ENCODE measurements around the gene TIMP2. TPM values are rescaled to one million over a fixed set of nuclear protein-coding genes. Genes with fewer than 3 reads are reported as not detected.

The TIMP2 gene
- total RNA-seq, 3 donors from 2014 or later, result 72.0 to 344 (median 112) TPM

GRCh38 chr17:78819806-78820792 lies 105.1 kb downstream of the TIMP2 start:
- H3K27ac ChIP-seq, result peak overlapping the region in 1 of 2 donors; percentile 65
- intact Hi-C loops (cut with DNase I; ENCODE audit: low total_unique reads), result no loop called here
- TF ChIP-seq CTCF (IDR thresholded peaks at IDR 0.05) (no peak), POLR2AphosphoS5 (IDR thresholded peaks at IDR 0.05) (no peak), POLR2A (IDR thresholded peaks at IDR 0.05) (no peak)

GRCh38 chr17:78819402-78819801 lies 105.8 kb downstream of the TIMP2 start:
- Histone ChIP-seq H3K4me3 (no peak overlapping the region), H3K27ac (peak overlapping the region; percentile 43 to 65), H3K4me1 (no peaks in the 10 kb centered on the region), H3K36me3 (peaks cover 5% of the 10 kb centered on the region), H3K9me3 (no peaks in the 10 kb centered on the region), H3K27me3 (no peaks in the 10 kb centered on the region)
- intact Hi-C loops (cut with DNase I; ENCODE audit: low total_unique reads), result no loop called here
- DNase-seq (ENCODE audit: low spot score in 2 of 2), result no peak
- no peak for TF ChIP-seq POLR2A (IDR thresholded peaks at IDR 0.05)
- no peak for TF ChIP-seq POLR2AphosphoS5 (IDR thresholded peaks at IDR 0.05)
- TF ChIP-seq CTCF (IDR thresholded peaks at IDR 0.05), result no peak

More at GRCh38 chr17:78819806-78820792, 105.1 kb downstream of the TIMP2 start:
- Histone ChIP-seq H3K4me3 (no peak overlapping the region), H3K4me1 (no peaks in the 10 kb centered on the region), H3K9me3 (no peaks in the 10 kb centered on the region), H3K36me3 (peaks cover 5% of the 10 kb centered on the region), H3K27me3 (no peaks in the 10 kb centered on the region)
- no peak for DNase-seq (ENCODE audit: low spot score in 2 of 2)

DNA sequence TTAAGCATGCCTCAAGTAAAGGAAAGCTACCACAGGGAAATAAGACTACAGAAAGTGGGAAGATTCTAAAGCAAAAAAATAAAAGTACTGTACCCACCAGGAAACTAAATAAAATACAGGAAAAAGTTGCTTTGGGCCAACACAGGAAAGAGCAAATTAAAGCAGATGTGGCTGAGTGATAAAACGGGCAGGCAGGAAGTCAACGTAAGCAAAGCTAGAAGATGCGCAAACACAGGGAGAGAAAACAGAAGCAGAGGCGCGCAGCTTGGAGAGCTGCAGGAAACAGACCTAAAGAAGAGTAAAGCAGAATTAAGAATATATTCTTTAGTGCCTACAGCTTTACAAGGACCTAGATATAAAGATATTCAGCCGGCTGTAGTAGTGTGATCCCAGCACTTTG lies 106.3 kb downstream of the TIMP2 start:
- Histone ChIP-seq H3K27ac (peak overlapping the region; percentile 43 to 65), H3K9me3 (no peaks in the 10 kb centered on the region), H3K4me1 (no peaks in the 10 kb centered on the region), H3K36me3 (peaks cover 5% of the 10 kb centered on the region), H3K27me3 (no peaks in the 10 kb centered on the region), H3K4me3 (no peak overlapping the region)
- intact Hi-C loops (cut with DNase I; ENCODE audit: low total_unique reads), result no loop called here
- TF ChIP-seq POLR2A (IDR thresholded peaks at IDR 0.05), result no peak
- no peak for TF ChIP-seq POLR2AphosphoS5 (IDR thresholded peaks at IDR 0.05)
- no peak for TF ChIP-seq CTCF (IDR thresholded peaks at IDR 0.05)
- no peak for DNase-seq (ENCODE audit: low spot score in 2 of 2)

GRCh38 chr17:78818152-78818846 lies 106.9 kb downstream of the TIMP2 start:
- Histone ChIP-seq H3K27ac (peak overlapping the region in 1 of 2 donors; percentile 56), H3K27me3 (no peaks in the 10 kb centered on the region), H3K4me3 (no peak overlapping the region), H3K9me3 (no peaks in the 10 kb centered on the region), H3K4me1 (no peaks in the 10 kb centered on the region), H3K36me3 (peaks cover 5% of the 10 kb centered on the region)
- DNase-seq (ENCODE audit: low spot score in 2 of 2), result no peak
- TF ChIP-seq POLR2AphosphoS5 (IDR thresholded peaks at IDR 0.05) (no peak), CTCF (IDR thresholded peaks at IDR 0.05) (no peak), POLR2A (IDR thresholded peaks at IDR 0.05) (no peak)
- intact Hi-C loops (cut with DNase I; ENCODE audit: low total_unique reads), result no loop called here

GRCh38 chr17:78817123-78817522 lies 108.1 kb downstream of the TIMP2 start:
- Histone ChIP-seq H3K4me3 (no peak overlapping the region), H3K27me3 (no peaks in the 10 kb centered on the region), H3K9me3 (no peaks in the 10 kb centered on the region), H3K36me3 (peaks cover 5% of the 10 kb centered on the region), H3K4me1 (no peaks in the 10 kb centered on the region), H3K27ac (no peak overlapping the region)
- intact Hi-C loops (cut with DNase I; ENCODE audit: low total_unique reads), result no loop called here
- TF ChIP-seq POLR2AphosphoS5 (IDR thresholded peaks at IDR 0.05), result no peak
- TF ChIP-seq POLR2A (IDR thresholded peaks at IDR 0.05), result no peak
- TF ChIP-seq CTCF (IDR thresholded peaks at IDR 0.05), result no peak
- DNase-seq (ENCODE audit: low spot score in 2 of 2), result no peak

Measured in breast epithelium (tissue), 4 donors.